ENCODE data around the gene CASP6.

The CASP6 gene

GRCh38 chr4:109702950-109703663 lies at the start of gene CASP6:
TSS of gene CASP6 (minus strand) at chr4:109703445. CDS start at chr4:109703395, 50 bp downstream.
- Mint-ChIP-seq H3K27me3 (no peaks in the 10 kb centered on the region), H3K36me3 (ENCODE audit: low read depth) (peaks cover 4% of the 10 kb centered on the region)
- DNase-seq: peak; percentile 71

GRCh38 chr4:109752525-109752924 lies 49.3 kb upstream of the CASP6 start:
- H3K9me3 Mint-ChIP-seq: no peaks in the 10 kb centered on the region
- H3K27me3 Mint-ChIP-seq: peaks cover 2% of the 10 kb centered on the region
- DNase-seq: no peak
- no peak overlapping the region for H3K4me3 Mint-ChIP-seq
- no peaks in the 10 kb centered on the region for H3K36me3 Mint-ChIP-seq (ENCODE audit: low read depth)
- no peak for ATAC-seq
- H3K4me1 Mint-ChIP-seq: no peaks in the 10 kb centered on the region
- no peak overlapping the region for H3K27ac Mint-ChIP-seq

More at GRCh38 chr4:109702950-109703663, at the start of gene CASP6:
- H3K4me3 Mint-ChIP-seq: peak within 1 kb of the TSS; percentile 87
- H3K9me3 Mint-ChIP-seq: no peaks in the 10 kb centered on the region
- peaks cover 21% of the 10 kb centered on the region for H3K4me1 Mint-ChIP-seq
- ATAC-seq: peak; percentile 85
- peak within 1 kb of the TSS; percentile 78 for H3K27ac Mint-ChIP-seq

GRCh38 chr4:109751852-109752251 lies 48.6 kb upstream of the CASP6 start:
- no peak overlapping the region for H3K4me3 Mint-ChIP-seq
- H3K27ac Mint-ChIP-seq: no peak overlapping the region
- no peaks in the 10 kb centered on the region for H3K9me3 Mint-ChIP-seq
- peaks cover 2% of the 10 kb centered on the region for H3K27me3 Mint-ChIP-seq
- no peak for ATAC-seq
- H3K36me3 Mint-ChIP-seq (ENCODE audit: low read depth): no peaks in the 10 kb centered on the region
- DNase-seq: no peak
- H3K4me1 Mint-ChIP-seq: no peaks in the 10 kb centered on the region

- H3K9me3 Mint-ChIP-seq: no peaks in the 10 kb centered on the region
- no peak for ATAC-seq
- no peak overlapping the region for H3K27ac Mint-ChIP-seq
- no peak for DNase-seq
- H3K27me3 Mint-ChIP-seq: no peaks in the 10 kb centered on the region
- H3K4me3 Mint-ChIP-seq: no peak overlapping the region
- H3K4me1 Mint-ChIP-seq: no peaks in the 10 kb centered on the region
- no peaks in the 10 kb centered on the region for H3K36me3 Mint-ChIP-seq (ENCODE audit: low read depth)
Observed at GRCh38 chr4:109750652-109751244, 47.5 kb upstream of the CASP6 start.

- Mint-ChIP-seq H3K27me3 (peaks cover 2% of the 10 kb centered on the region), H3K27ac (no peak overlapping the region), H3K36me3 (ENCODE audit: low read depth) (no peaks in the 10 kb centered on the region), H3K4me3 (no peak overlapping the region), H3K4me1 (no peaks in the 10 kb centered on the region), H3K9me3 (no peaks in the 10 kb centered on the region)
- no peak for DNase-seq
- ATAC-seq: no peak
Observed at GRCh38 chr4:109749388-109750082, 46.3 kb upstream of the CASP6 start.

GRCh38 chr4:109748114-109748513 lies 44.9 kb upstream of the CASP6 start:
- ATAC-seq (no peak), DNase-seq (no peak)
- Mint-ChIP-seq H3K4me1 (no peaks in the 10 kb centered on the region), H3K9me3 (no peaks in the 10 kb centered on the region), H3K27ac (no peak overlapping the region), H3K27me3 (peaks cover 2% of the 10 kb centered on the region), H3K36me3 (ENCODE audit: low read depth) (no peaks in the 10 kb centered on the region), H3K4me3 (no peak overlapping the region)

- Mint-ChIP-seq H3K27me3 (peaks cover 2% of the 10 kb centered on the region), H3K4me3 (no peak overlapping the region), H3K4me1 (no peaks in the 10 kb centered on the region), H3K27ac (no peak overlapping the region), H3K9me3 (no peaks in the 10 kb centered on the region), H3K36me3 (ENCODE audit: low read depth) (no peaks in the 10 kb centered on the region)
- ATAC-seq (no peak), DNase-seq (no peak)
Observed at GRCh38 chr4:109746728-109747127, 43.5 kb upstream of the CASP6 start.

- no peaks in the 10 kb centered on the region for H3K36me3 Mint-ChIP-seq (ENCODE audit: low read depth)
- H3K4me3 Mint-ChIP-seq: no peak overlapping the region
- DNase-seq (no peak), ATAC-seq (no peak)
- no peak overlapping the region for H3K27ac Mint-ChIP-seq
- H3K4me1 Mint-ChIP-seq: no peaks in the 10 kb centered on the region
- no peaks in the 10 kb centered on the region for H3K9me3 Mint-ChIP-seq
- H3K27me3 Mint-ChIP-seq: peaks cover 2% of the 10 kb centered on the region
Observed at GRCh38 chr4:109745830-109746229, 42.6 kb upstream of the CASP6 start.

- no peak overlapping the region for H3K27ac Mint-ChIP-seq
- H3K4me1 Mint-ChIP-seq: no peaks in the 10 kb centered on the region
- H3K4me3 Mint-ChIP-seq: no peak overlapping the region
- H3K36me3 Mint-ChIP-seq (ENCODE audit: low read depth): no peaks in the 10 kb centered on the region
- peaks cover 3% of the 10 kb centered on the region for H3K27me3 Mint-ChIP-seq
- no peaks in the 10 kb centered on the region for H3K9me3 Mint-ChIP-seq
- ATAC-seq (no peak), DNase-seq (no peak)
Observed at GRCh38 chr4:109739547-109739946, 36.3 kb upstream of the CASP6 start.

GRCh38 chr4:109738104-109738872 lies 35.0 kb upstream of the CASP6 start:
- DNase-seq: no peak
- no peaks in the 10 kb centered on the region for H3K36me3 Mint-ChIP-seq (ENCODE audit: low read depth)
- H3K4me3 Mint-ChIP-seq: no peak overlapping the region
- H3K27me3 Mint-ChIP-seq: peaks cover 2% of the 10 kb centered on the region
- no peak for ATAC-seq
- H3K9me3 Mint-ChIP-seq: no peaks in the 10 kb centered on the region
- H3K4me1 Mint-ChIP-seq: no peaks in the 10 kb centered on the region
- H3K27ac Mint-ChIP-seq: no peak overlapping the region

GRCh38 chr4:109735566-109736365 lies 32.5 kb upstream of the CASP6 start:
- ATAC-seq (no peak), DNase-seq (no peak)
- Mint-ChIP-seq H3K9me3 (no peaks in the 10 kb centered on the region), H3K36me3 (ENCODE audit: low read depth) (no peaks in the 10 kb centered on the region), H3K4me1 (no peaks in the 10 kb centered on the region), H3K27ac (no peak overlapping the region), H3K27me3 (peaks cover 2% of the 10 kb centered on the region), H3K4me3 (no peak overlapping the region)

GRCh38 chr4:109733728-109734127 lies 30.5 kb upstream of the CASP6 start:
- H3K4me3 Mint-ChIP-seq: no peak overlapping the region
- H3K9me3 Mint-ChIP-seq: no peaks in the 10 kb centered on the region
- no peaks in the 10 kb centered on the region for H3K36me3 Mint-ChIP-seq (ENCODE audit: low read depth)
- DNase-seq (no peak), ATAC-seq (no peak)
- no peak overlapping the region for H3K27ac Mint-ChIP-seq
- peaks cover 11% of the 10 kb centered on the region for H3K4me1 Mint-ChIP-seq
- H3K27me3 Mint-ChIP-seq: no peaks in the 10 kb centered on the region

GRCh38 chr4:109730619-109731545 lies 27.6 kb upstream of the CASP6 start:
- no peak for ATAC-seq
- peak overlapping the region; percentile 61 for H3K27ac Mint-ChIP-seq
- DNase-seq: no peak
- no peaks in the 10 kb centered on the region for H3K9me3 Mint-ChIP-seq
- H3K27me3 Mint-ChIP-seq: no peaks in the 10 kb centered on the region
- H3K4me3 Mint-ChIP-seq: peak overlapping the region; percentile 92
- peaks cover 20% of the 10 kb centered on the region for H3K4me1 Mint-ChIP-seq
- peaks cover 2% of the 10 kb centered on the region for H3K36me3 Mint-ChIP-seq (ENCODE audit: low read depth)

Measured in activated naive CD8-positive, alpha-beta T cell treated with anti-CD3 and anti-CD28 coated beads, Interleukin-2, amount 50 U/mL, for 24 hours (primary cell).